SU-DHL-6 (cell line): ENCODE data around the gene MYRF.

Experiments
- EZH2phosphoT487 ChIP-seq: fragments of 200-600 bp; sonication (generic), shearing (Covaris generic); conservative IDR thresholded peaks from 2 replicates; pipeline ENCODE4 v1.6.1; 2018; ENCODE audit warnings: mild to moderate bottlenecking, antibody characterized with exemption, low read length, moderate library complexity, mixed read lengths
- TF ChIP-seq, protein P1 (sequence below): fragments of 200-600 bp; sonication (generic); IDR thresholded peaks from one replicate; pipeline ENCODE4 v1.5.1; 2017; ENCODE audit warnings: antibody characterized with exemption, mild to moderate bottlenecking, low read length, moderate library complexity; ENCODE audit not compliant: insufficient read depth, poor library complexity, severe bottlenecking

DNA sequence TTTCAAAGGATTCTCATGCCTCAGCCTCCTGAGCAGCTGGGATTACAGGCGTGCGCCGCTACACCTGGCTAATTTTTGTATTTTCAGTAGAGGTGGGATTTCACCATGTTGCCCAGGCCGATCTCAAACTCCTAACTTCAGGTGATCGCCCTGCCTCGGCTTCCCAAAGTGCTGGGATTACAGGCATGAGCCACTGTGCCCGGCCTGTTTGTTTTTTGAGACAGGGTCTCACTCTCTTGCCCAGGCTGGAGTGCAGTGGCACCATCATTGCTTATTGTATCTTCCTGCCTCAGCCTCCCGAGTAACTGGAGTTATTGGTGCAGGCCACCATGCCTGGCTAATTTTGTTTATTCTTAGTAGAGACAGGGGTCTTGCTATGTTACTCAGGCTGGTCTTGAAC, 83.8 kb downstream of the MYRF start:
- TF ChIP-seq, protein P1, sequence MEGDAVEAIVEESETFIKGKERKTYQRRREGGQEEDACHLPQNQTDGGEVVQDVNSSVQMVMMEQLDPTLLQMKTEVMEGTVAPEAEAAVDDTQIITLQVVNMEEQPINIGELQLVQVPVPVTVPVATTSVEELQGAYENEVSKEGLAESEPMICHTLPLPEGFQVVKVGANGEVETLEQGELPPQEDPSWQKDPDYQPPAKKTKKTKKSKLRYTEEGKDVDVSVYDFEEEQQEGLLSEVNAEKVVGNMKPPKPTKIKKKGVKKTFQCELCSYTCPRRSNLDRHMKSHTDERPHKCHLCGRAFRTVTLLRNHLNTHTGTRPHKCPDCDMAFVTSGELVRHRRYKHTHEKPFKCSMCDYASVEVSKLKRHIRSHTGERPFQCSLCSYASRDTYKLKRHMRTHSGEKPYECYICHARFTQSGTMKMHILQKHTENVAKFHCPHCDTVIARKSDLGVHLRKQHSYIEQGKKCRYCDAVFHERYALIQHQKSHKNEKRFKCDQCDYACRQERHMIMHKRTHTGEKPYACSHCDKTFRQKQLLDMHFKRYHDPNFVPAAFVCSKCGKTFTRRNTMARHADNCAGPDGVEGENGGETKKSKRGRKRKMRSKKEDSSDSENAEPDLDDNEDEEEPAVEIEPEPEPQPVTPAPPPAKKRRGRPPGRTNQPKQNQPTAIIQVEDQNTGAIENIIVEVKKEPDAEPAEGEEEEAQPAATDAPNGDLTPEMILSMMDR = no peak
- no peak for TF ChIP-seq EZH2phosphoT487
